Measurements from ENCODE around the gene PCDH8. TPM values are rescaled to one million over a fixed set of nuclear protein-coding genes. Genes with fewer than 3 reads are reported as not detected.
A peak's percentile ranks its signal among the peaks of the same experiment; 100 is the strongest.

Gene PCDH8
- polyA plus RNA-seq, 1 donor, result 1.1 TPM

GRCh38 chr13:52810526-52810925 lies 37.9 kb downstream of the PCDH8 start:
- no peak for DNase-seq

DNA sequence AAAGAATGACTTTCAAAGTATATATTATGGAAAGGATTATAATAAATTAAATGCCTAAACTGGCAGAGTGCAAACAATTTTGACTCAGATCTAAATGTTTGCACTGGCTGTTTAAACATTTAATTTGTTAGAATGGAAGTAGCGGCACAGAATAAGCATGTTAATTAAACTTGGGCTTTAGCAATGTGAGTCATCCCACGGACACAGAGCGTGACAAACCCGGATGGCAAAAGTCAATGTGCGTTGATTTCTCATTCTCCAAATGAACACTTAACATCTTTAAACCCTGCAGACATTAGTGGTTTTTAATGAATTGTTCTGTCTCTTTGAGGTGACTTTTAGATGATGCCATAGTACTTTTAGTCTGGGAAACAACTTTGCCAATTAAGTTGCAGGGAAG lies 38.4 kb downstream of the PCDH8 start:
- DNase-seq, result no peak

- DNase-seq, result peak; percentile 26
Observed at GRCh38 chr13:52809310-52809769, 39.1 kb downstream of the PCDH8 start.

DNA sequence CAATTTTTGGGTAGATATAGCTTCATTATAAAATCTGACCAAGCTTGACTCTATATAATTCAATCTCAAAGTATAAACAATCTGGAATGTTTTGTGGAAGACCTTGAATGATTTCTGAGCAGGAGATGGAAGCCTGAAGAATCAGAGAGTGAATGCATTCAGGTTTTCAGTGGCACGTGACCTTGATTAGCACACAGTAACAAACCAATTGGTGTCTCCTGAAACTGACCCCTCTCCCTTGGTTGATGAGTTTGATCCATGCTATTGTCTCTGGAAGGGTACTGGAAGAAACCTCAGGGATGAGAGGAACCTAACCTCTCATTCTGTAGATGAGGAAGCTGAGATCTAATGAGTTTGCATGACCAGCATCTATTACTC lies 39.6 kb downstream of the PCDH8 start:
- no peak for DNase-seq

- DNase-seq, result no peak
Observed at GRCh38 chr13:52806029-52806428, 42.4 kb downstream of the PCDH8 start.

DNA sequence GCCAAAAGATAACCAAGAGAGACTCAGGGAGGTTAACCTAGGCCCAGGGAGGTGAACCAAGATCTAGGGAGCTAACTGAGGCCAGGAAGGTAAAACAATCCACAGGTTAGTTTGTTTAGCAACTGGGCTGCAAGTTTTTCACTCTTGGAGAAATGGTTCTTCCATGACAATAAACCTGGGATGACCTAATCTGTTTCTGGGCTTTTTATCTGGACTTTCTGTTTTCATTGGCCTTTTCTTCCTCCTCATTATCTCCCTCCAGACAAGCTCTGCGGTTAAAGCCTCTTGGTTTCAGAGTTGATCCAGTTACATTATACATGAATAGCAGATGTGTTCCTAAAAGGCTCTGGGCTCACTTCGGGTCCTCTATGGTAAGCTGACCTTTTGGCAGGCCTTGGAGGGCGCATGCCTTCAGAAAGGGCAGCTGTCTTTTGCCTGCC lies 44.2 kb downstream of the PCDH8 start:
- DNase-seq, result no peak

DNA sequence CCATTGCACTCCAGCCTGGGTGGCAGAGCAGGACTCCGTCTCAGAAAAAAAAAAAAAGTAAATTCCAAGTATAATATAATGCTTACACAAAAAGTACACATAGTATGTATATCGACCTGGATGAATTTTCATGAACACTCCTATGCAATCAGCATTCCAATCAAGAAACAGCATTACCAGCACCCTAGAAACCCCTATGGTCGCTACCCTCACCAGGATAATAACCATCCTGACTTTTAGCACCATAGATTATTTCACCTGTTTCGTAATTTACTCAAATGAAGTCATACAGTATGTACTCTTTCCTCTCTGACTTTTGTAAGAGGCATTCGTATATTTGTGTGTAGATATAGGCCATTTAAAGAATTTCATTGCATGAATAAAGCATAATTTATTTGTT lies 47.6 kb downstream of the PCDH8 start:
- no peak for DNase-seq

DNA sequence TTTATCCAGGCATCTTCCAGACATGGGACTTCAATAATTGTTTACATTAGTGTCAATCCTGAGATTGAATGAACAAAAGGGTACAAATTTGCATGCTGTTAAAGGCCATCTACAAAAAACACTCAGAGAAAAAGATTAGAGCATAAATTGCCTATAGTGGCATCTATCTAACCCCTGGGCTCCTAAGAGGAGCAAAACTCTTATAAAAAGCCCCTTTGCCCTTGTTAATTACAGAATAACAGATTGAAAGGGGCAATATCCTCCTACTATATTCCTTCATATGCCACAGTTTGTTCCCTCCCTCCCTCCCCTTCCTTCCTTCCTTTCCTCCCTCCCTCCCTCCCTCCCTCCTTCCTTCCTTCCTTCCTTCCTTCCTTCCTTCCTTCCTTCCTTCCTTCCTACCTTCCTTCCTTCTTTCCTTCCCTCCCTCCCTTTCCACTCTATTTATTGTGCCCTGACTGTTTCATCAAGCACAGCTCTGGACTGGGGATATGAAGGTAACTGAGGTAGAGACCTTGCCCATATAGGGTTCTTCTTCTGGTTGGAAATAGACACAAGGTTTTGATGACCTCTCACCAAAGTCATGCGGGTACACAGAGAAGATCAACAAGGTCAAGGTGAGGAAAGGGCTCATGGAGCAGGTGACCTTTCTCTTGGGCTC lies 49.5 kb downstream of the PCDH8 start:
- DNase-seq, result no peak

- DNase-seq, result no peak
Observed at GRCh38 chr13:52797176-52797575, 51.3 kb downstream of the PCDH8 start.

- DNase-seq, result no peak
Observed at GRCh38 chr13:52794589-52794988, 53.9 kb downstream of the PCDH8 start.

DNA sequence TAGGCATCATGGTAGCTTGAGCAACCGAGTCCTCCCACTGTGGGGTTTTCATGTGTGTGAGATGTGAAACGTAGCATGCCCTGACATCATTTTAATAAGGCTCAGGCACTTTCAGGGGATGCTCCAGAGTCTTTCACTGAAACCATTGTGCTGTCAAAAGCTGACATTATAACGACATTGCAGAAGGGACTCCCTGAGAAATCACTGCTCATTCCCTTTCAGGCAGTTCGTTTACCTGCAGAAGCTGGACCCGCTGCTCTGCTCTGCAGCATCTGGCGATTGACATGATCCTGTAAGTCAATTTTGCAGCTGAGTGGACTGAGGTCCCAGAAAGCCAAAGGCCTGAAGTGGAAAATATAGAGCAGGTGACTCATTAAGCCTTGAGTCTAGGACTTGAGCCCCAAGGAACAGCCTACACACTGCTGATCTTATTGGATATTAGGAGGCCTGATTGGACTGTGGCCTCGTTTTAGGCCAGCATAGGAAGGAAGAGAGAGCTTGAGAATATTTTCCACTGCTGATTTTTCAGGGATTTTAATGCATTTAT lies 54.9 kb downstream of the PCDH8 start:
- DNase-seq, result no peak

Other genes starting within 250 kb of the PCDH8 start
- 9.7 TPM for gene HNRNPA1L2, start 206.2 kb downstream of the PCDH8 start, polyA plus RNA-seq (ENCODE audit: insufficient read length)
- gene SUGT1, start 195.8 kb downstream of the PCDH8 start, polyA plus RNA-seq (ENCODE audit: insufficient read length), result 40.0 TPM
- 0.56 TPM for gene CNMD, start 108.8 kb downstream of the PCDH8 start, polyA plus RNA-seq (ENCODE audit: insufficient read length)
- gene OLFM4, start 180.2 kb upstream of the PCDH8 start, polyA plus RNA-seq (ENCODE audit: insufficient read length), result 1.0 TPM

Measured in hindlimb muscle (tissue), 1 donor.